Right atrium auricular region (tissue), 2 donors: ENCODE results near the gene MAN1C1. TPM values are rescaled to one million over a fixed set of nuclear protein-coding genes. Genes with fewer than 3 reads are reported as not detected.

Source experiments
- DNase-seq: peaks from one replicate; pipeline ENCODE4 v3.0.0-alpha.2; 2019; ENCODE audit warnings: low spot score
- H3K27ac ChIP-seq, 2 donors: fragments of 200-600 bp; sonication (generic); 1 replicate in 1 of 2; 2 replicates in 1 of 2; pipeline ENCODE4 v1.5.1; 2016 to 2019
- H3K27me3 ChIP-seq, 2 donors: fragments of 200-600 bp; sonication (generic); one replicate each; pipeline versions ENCODE4 v1.5.1 to v1.6.0; 2017 to 2019
- H3K36me3 ChIP-seq: fragments of 200-600 bp; sonication (generic); one replicate; pipeline ENCODE4 v1.5.1; 2016
- H3K4me1 ChIP-seq, 2 donors: fragments of 200-600 bp; sonication (generic); one replicate each; pipeline versions ENCODE4 v1.5.1 to v1.6.0; 2017 to 2019
- H3K4me3 ChIP-seq, 2 donors: fragments of 200-600 bp; sonication (generic); 1 replicate in 1 of 2; 2 replicates in 1 of 2; pipeline ENCODE4 v1.5.1; 2017 to 2019; ENCODE audit warnings: mild to moderate bottlenecking in 1 of 2, moderate library complexity in 1 of 2
- H3K9me3 ChIP-seq, 2 donors: fragments of 200-600 bp; sonication (generic); one replicate each; pipeline ENCODE4 v1.5.1; 2019
- CTCF ChIP-seq, 2 donors: fragments of 200-600 bp; sonication (generic); IDR thresholded peaks; one replicate each; pipeline ENCODE4 v1.5.1; 2019; ENCODE audit warnings: antibody characterized with exemption in 2 of 2
- total RNA-seq, 2 donors: library from RNA; depleted of rRNA; stranded (reverse); fragments of >200 nt; gene quantifications; one replicate each; pipeline ENCODE4 v1.1.0, GENCODE V29; 2016

MAN1C1 gene
- total RNA-seq, 2 donors from 2014 or later: 9.4 to 13.6 TPM

- no peaks in the 10 kb centered on the region for H3K27me3 ChIP-seq
- peak overlapping the region in 1 of 2 donors; percentile 11 for H3K27ac ChIP-seq
- no peaks in the 10 kb centered on the region for H3K9me3 ChIP-seq
- peaks cover 0 to 29% of the 10 kb centered on the region in 2 donors for H3K4me1 ChIP-seq
- TF ChIP-seq CTCF (IDR thresholded peaks at IDR 0.05): no peak
- peak overlapping the region in 1 of 2 donors; percentile 0 for H3K4me3 ChIP-seq
- no peak for DNase-seq
- H3K36me3 ChIP-seq: no peaks in the 10 kb centered on the region
Measured at GRCh38 chr1:25642574-25643108, 26.1 kb downstream of the MAN1C1 start.

GRCh38 chr1:25643929-25644328 lies 27.3 kb downstream of the MAN1C1 start:
- H3K36me3 ChIP-seq: no peaks in the 10 kb centered on the region
- peak; percentile 23 for DNase-seq
- no peak overlapping the region for H3K4me3 ChIP-seq
- no peaks in the 10 kb centered on the region for H3K9me3 ChIP-seq
- TF ChIP-seq CTCF (IDR thresholded peaks at IDR 0.05): no peak
- H3K27ac ChIP-seq: no peak overlapping the region
- no peaks in the 10 kb centered on the region for H3K27me3 ChIP-seq
- H3K4me1 ChIP-seq: peaks cover 0 to 40% of the 10 kb centered on the region in 2 donors

GRCh38 chr1:25644962-25645361 lies 28.4 kb downstream of the MAN1C1 start:
- no peak overlapping the region for H3K4me3 ChIP-seq
- no peak for TF ChIP-seq CTCF (IDR thresholded peaks at IDR 0.05)
- DNase-seq: peak; percentile 0
- peaks cover 0 to 41% of the 10 kb centered on the region in 2 donors for H3K4me1 ChIP-seq
- H3K27ac ChIP-seq: no peak overlapping the region
- no peaks in the 10 kb centered on the region for H3K36me3 ChIP-seq
- no peaks in the 10 kb centered on the region for H3K9me3 ChIP-seq
- no peaks in the 10 kb centered on the region for H3K27me3 ChIP-seq

- Histone ChIP-seq H3K27me3 (no peaks in the 10 kb centered on the region), H3K9me3 (no peaks in the 10 kb centered on the region), H3K4me1 (peaks cover 0 to 41% of the 10 kb centered on the region in 2 donors), H3K27ac (no peak overlapping the region), H3K36me3 (no peaks in the 10 kb centered on the region), H3K4me3 (no peak overlapping the region)
- TF ChIP-seq CTCF (IDR thresholded peaks at IDR 0.05): no peak
- peak; percentile 42 for DNase-seq
Measured at GRCh38 chr1:25645637-25646400, 29.2 kb downstream of the MAN1C1 start.

GRCh38 chr1:25647106-25647505 lies 30.5 kb downstream of the MAN1C1 start:
- H3K4me1 ChIP-seq: peaks cover 0 to 37% of the 10 kb centered on the region in 2 donors
- H3K36me3 ChIP-seq: no peaks in the 10 kb centered on the region
- H3K27ac ChIP-seq: no peak overlapping the region
- no peak overlapping the region for H3K4me3 ChIP-seq
- H3K27me3 ChIP-seq: no peaks in the 10 kb centered on the region
- no peaks in the 10 kb centered on the region for H3K9me3 ChIP-seq
- peak; percentile 21 for DNase-seq
- TF ChIP-seq CTCF (IDR thresholded peaks at IDR 0.05): no peak
